ENCODE measurements around the gene TSN.
"Not testable (repeated sequence)": the region's sequence is repeated elsewhere in the genome, so short reads cannot be mapped to it uniquely, and the experiment has no call there.

TSN gene

DNA sequence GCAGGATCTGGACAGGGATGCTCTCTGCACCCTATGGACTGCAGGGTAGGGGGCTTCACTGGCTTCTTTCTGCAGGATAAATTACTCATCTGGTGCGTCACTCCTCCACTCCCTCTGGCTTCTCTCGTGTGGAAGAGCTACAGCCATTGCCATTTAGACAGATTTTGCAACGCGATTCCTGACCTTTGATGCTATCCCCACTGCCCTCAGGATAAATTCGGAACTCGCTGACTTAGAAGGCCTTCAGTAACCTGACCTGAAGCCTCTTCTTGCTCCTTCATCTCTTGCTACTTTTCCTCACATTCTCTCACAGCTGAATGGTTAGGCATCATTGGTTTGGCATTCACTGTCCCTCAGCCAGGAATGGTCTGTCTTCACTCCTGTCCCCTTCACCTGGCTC lies 24.1 kb upstream of the TSN start:
- DNase-seq (ENCODE audit: low spot score in 2 of 2) (no peak), ATAC-seq (ENCODE audit: low read depth) (no peak)
- H3K9me3 Mint-ChIP-seq = no peaks in the 10 kb centered on the region
- H3K27ac Mint-ChIP-seq = no peak overlapping the region
- peaks cover 16% of the 10 kb centered on the region for H3K4me1 Mint-ChIP-seq
- peaks cover 21% of the 10 kb centered on the region for H3K36me3 Mint-ChIP-seq
- H3K4me3 Mint-ChIP-seq = no peak overlapping the region
- H3K27me3 Mint-ChIP-seq = no peaks in the 10 kb centered on the region

DNA sequence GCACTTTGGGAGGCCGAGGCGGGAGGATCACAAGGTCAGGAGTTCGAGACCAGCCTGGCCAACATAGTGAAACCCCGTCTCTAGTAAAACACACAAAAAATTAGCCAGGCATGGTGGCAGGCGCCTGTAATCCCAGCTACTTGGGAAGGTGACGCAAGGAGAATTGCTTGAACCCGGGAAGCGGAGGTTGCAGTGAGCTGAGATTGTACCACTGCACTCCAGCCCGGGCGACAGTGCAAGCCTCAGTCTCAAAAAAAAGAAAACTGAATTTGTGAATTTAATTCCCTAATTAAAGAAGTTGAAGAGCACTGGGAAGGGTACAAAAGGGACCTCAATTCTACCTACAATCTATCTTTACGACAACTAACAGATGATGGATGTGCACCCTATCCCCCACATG lies 20.9 kb upstream of the TSN start:
- not testable (repeated sequence) for H3K4me3 Mint-ChIP-seq; ATAC-seq (ENCODE audit: low read depth); H3K27ac Mint-ChIP-seq; H3K27me3 Mint-ChIP-seq; H3K9me3 Mint-ChIP-seq; DNase-seq (ENCODE audit: low spot score in 2 of 2)
- H3K4me1 Mint-ChIP-seq = peaks cover 19% of the 10 kb centered on the region
- H3K36me3 Mint-ChIP-seq = peaks cover 12% of the 10 kb centered on the region

DNA sequence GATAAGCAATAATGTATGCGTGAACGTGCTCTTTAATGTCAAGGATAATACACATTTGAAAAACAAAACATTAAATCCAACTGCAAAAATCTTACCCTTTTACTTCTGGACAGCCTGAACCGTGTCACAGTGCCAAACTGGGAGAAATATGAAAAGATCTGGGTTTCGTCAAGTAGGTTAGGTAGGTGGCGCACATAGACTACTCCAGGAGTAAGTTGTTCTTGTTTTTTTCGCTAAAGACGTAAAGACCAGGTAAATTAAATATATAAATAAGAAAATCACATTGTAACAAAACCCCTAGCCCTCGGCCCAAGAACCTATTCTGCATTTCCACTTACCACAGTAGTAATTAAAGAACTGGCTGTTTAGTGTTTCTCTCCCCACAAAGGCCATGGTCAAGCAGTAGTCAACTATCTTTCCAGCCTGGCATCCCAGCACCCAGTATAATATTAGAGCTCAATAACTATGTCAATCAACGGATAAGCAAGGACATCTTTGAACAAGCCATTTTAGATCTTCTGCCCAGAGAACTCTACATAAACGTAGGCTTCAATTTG lies 19.9 kb upstream of the TSN start:
- H3K4me1 Mint-ChIP-seq = peaks cover 19% of the 10 kb centered on the region

DNA sequence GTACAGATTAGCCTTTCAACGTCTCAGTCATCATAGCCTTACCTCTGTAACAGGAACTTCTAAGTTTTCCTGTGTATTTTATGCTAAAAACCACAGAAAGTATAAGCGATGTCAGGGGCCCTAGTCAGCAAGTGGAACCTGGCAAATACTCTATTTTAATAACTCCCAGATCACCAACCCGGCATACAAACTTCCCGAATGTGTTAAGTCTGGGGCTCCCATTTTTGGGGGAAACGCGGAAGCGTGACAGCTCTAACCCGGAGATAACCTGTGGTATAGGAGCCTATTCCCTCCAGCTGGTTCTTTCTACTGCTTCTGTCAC lies 19.4 kb upstream of the TSN start:
- H3K27me3 Mint-ChIP-seq = no peaks in the 10 kb centered on the region
- H3K9me3 Mint-ChIP-seq = no peaks in the 10 kb centered on the region
- peaks cover 19% of the 10 kb centered on the region for H3K4me1 Mint-ChIP-seq
- peaks cover 8% of the 10 kb centered on the region for H3K36me3 Mint-ChIP-seq
- peak overlapping the region; percentile 96 for H3K4me3 Mint-ChIP-seq
- no peak for ATAC-seq (ENCODE audit: low read depth)
- peak overlapping the region; percentile 96 for H3K27ac Mint-ChIP-seq
- DNase-seq (ENCODE audit: low spot score in 2 of 2) = no peak

More for the DNA sequence above, 19.9 kb upstream of the TSN start:
- Mint-ChIP-seq H3K4me3 (peak overlapping the region; percentile 96), H3K9me3 (no peaks in the 10 kb centered on the region), H3K27me3 (no peaks in the 10 kb centered on the region), H3K36me3 (peaks cover 12% of the 10 kb centered on the region), H3K27ac (peak overlapping the region; percentile 96)
- DNase-seq (ENCODE audit: low spot score in 2 of 2) (no peak), ATAC-seq (ENCODE audit: low read depth) (no peak)

DNA sequence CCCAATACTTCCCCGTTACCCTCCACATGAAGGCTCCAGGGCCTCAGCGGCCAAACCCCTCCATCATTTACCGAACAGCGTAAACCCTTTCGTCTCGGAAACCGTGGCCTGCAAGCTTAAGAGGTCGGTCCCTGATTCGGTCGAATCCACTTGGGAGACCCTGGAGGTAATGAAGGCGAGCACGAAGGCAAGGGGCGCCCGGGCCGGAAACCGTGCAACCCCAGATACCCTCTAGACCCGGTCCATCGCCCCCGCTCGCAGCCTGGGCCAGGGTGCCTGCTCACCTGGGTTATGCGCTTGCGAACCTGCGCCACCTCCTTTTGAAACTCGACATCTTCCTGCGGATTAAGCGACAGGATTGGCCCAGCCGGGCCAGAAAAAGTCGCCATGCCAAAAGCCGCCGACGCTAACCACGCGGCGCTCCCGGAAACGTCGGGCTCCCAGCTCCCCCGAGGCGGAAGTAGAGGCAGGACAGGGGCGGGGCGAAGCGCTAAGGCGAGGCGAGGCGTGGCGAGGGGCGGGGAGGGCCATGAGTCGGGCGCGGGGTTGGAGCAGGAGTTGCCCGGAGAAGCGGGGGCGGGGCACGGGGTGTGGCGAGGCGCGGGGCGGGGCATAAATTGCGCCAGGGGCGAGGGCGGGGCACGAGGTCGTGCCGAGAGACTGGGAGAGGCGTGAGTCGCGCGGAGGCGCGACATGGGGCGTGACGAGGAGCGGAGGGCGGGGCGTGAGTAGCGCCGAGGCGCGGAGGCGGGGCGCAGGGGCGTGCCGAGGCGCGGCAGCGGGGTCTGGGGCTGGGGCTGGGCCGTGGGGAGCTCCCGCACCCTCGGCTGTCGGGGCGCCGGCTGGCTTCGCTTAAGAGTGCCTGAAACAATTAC lies 18.8 kb upstream of the TSN start, which contains the start of gene NIFK:
TSS of gene NIFK (minus strand) at position 414 of the 875 bp plus-strand sequence. CDS start at position 389, 25 bp downstream.
- H3K27me3 Mint-ChIP-seq = no peaks in the 10 kb centered on the region
- H3K4me1 Mint-ChIP-seq = peaks cover 14% of the 10 kb centered on the region
- DNase-seq (ENCODE audit: low spot score in 2 of 2) (peak; percentile 98 to 99), ATAC-seq (ENCODE audit: low read depth) (peak; percentile 85)
- no peaks in the 10 kb centered on the region for H3K9me3 Mint-ChIP-seq
- peaks cover 3% of the 10 kb centered on the region for H3K36me3 Mint-ChIP-seq
- peak within 1 kb of the TSS; percentile 96 for H3K4me3 Mint-ChIP-seq
- peak within 1 kb of the TSS; percentile 96 for H3K27ac Mint-ChIP-seq

DNA sequence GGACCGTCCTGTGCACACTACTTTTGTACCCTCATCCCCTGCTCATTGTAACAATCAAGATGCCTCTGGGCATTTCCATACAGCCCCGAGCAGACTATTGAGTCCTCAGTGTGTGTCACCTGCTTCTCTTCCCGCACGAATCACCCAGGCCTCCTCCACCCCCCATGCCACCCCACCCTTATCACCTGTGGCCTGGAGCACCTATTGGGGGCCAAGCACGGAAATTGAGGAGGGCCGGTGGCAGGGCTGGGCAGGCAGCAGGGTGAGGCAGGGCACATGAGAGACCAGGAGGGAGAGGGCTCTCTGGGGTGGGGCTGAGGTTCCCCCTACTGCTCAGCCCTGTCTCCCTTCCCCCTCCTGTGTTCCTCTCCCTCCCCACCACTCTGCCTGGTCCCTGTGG lies 14.5 kb upstream of the TSN start:
- H3K4me3 Mint-ChIP-seq = no peak overlapping the region
- H3K27ac Mint-ChIP-seq = no peak overlapping the region
- no peaks in the 10 kb centered on the region for H3K27me3 Mint-ChIP-seq
- no peaks in the 10 kb centered on the region for H3K9me3 Mint-ChIP-seq
- ATAC-seq (ENCODE audit: low read depth) (no peak), DNase-seq (ENCODE audit: low spot score in 2 of 2) (no peak)
- no peaks in the 10 kb centered on the region for H3K36me3 Mint-ChIP-seq
- H3K4me1 Mint-ChIP-seq = peaks cover 7% of the 10 kb centered on the region

DNA sequence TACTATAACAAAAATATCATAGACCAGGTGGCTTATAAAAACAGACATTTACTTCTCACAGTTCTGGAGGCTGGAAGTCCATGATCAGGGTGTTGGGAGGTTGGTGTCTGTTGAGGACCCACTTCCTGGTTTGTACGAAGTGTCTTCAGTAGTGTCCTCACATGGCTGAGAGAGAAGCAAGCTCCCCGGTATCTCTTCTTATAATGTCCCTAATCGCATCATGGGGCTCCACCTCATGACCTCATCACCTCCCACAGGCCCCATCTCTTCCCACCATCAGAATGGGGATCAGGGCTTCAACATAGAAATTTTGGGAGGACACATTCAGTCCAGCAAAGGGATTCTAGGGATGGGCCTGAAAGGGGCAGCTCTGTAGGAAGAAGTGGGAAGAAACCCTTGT lies 14.0 kb upstream of the TSN start:
- no peak overlapping the region for H3K4me3 Mint-ChIP-seq
- DNase-seq (ENCODE audit: low spot score in 2 of 2) (no peak), ATAC-seq (ENCODE audit: low read depth) (no peak)
- no peaks in the 10 kb centered on the region for H3K36me3 Mint-ChIP-seq
- H3K27me3 Mint-ChIP-seq = no peaks in the 10 kb centered on the region
- peaks cover 2% of the 10 kb centered on the region for H3K4me1 Mint-ChIP-seq
- no peaks in the 10 kb centered on the region for H3K9me3 Mint-ChIP-seq
- H3K27ac Mint-ChIP-seq = no peak overlapping the region

DNA sequence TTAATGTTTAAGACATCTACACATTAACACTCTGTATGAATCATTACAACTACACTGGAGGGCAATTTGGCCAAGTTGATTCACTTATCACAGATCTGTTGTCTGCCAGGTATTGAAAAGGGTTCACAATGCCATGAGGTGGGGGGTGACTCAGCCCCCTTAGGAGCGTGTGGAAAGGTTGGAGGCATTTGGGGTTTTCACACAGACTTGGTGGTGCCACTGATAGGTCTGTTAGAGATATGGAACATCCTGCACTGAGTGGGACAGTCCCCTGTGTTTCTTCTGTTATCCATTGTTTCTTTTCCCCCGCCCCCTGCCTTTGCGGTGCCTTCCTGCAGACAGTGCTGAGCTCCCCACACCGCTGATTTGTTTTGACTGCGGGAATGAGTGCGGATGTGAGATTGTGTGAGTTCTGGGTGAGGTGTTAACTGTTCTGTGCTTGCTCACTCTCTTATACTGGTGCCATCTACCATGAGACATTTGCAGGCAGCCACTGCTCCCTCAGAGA lies 9.3 kb upstream of the TSN start:
- H3K4me3 Mint-ChIP-seq = no peak overlapping the region
- no peak overlapping the region for H3K27ac Mint-ChIP-seq
- peaks cover 2% of the 10 kb centered on the region for H3K4me1 Mint-ChIP-seq
- H3K9me3 Mint-ChIP-seq = no peaks in the 10 kb centered on the region
- ATAC-seq (ENCODE audit: low read depth) (no peak), DNase-seq (ENCODE audit: low spot score in 2 of 2) (no peak)
- no peaks in the 10 kb centered on the region for H3K36me3 Mint-ChIP-seq
- no peaks in the 10 kb centered on the region for H3K27me3 Mint-ChIP-seq

DNA sequence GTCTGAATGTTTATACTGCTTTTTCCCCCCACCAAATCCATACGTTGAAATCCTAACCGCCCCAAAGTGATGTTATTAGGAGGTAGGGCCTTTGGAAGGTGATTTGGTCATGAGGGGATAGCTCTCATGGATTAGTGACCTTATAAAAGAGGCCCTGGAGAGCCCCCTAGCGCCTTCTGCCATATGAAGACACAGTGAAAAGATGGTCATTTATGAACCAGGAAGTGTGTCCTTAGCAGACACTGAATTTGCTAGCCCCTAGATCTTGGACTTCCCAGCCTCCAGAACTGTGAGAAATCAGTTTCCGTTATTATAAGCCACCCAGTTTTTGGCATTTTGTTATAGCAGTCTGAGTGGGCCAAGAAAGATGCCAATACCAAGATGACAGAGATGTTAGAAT lies 7.2 kb upstream of the TSN start:
- no peaks in the 10 kb centered on the region for H3K9me3 Mint-ChIP-seq
- H3K27ac Mint-ChIP-seq = no peak overlapping the region
- no peak for DNase-seq (ENCODE audit: low spot score in 2 of 2)
- ATAC-seq (ENCODE audit: low read depth) = peak; percentile 32
- H3K4me3 Mint-ChIP-seq = no peak overlapping the region
- no peaks in the 10 kb centered on the region for H3K27me3 Mint-ChIP-seq
- no peaks in the 10 kb centered on the region for H3K36me3 Mint-ChIP-seq
- H3K4me1 Mint-ChIP-seq = peaks cover 2% of the 10 kb centered on the region

DNA sequence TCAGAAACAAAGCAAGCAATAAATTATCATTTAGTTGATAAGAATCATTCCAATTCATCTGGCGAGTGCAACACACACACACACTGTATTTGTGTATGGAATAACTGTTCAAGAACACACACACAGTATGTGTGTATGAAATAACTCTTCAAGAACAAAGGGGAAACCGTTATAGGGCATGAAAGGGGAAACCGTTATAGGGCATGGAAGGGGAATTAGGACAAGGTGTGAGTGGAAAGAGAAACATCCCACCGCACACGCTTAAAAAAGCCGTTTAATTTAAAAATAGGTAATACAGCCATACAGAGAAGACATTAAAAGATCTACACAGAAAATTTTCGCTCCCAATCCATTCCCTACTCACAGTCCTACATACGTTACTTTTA lies 607 bp upstream of the TSN start:
- peak overlapping the region; percentile 97 for H3K27ac Mint-ChIP-seq
- H3K9me3 Mint-ChIP-seq = no peaks in the 10 kb centered on the region
- ATAC-seq (ENCODE audit: low read depth) (no peak), DNase-seq (ENCODE audit: low spot score in 2 of 2) (no peak)
- peaks cover 4% of the 10 kb centered on the region for H3K36me3 Mint-ChIP-seq
- H3K4me3 Mint-ChIP-seq = peak overlapping the region; percentile 90
- H3K4me1 Mint-ChIP-seq = peaks cover 15% of the 10 kb centered on the region
- H3K27me3 Mint-ChIP-seq = no peaks in the 10 kb centered on the region

DNA sequence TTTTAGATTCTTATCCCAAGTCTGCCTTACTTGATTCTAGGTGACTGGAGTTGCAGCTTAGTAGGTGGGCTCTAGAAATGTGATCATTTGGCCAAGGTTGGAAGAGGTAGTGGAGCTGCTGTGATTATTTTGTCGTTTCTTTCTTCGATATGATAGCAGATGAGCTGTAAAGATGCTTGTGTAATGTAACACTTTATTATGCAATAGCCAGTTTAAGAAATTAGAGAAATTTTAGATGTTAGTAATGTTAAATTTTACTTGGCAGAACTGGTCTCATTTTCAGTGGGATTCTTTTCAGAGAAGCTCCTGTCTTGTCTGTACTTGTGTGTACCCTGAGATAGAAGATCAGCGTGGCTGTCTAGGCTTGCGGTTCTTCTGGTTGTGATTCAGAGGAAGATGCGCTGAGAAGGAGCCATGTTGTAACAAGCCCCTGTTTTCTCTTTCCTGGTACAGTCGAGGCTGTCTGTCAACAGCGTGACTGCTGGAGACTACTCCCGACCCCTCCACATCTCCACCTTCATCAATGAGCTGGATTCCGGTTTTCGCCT lies 9.3 kb downstream of the TSN start:
- Mint-ChIP-seq H3K27ac (no peak overlapping the region), H3K9me3 (no peaks in the 10 kb centered on the region), H3K4me1 (no peaks in the 10 kb centered on the region), H3K4me3 (no peak overlapping the region), H3K36me3 (peaks cover 36% of the 10 kb centered on the region), H3K27me3 (no peaks in the 10 kb centered on the region)
- ATAC-seq (ENCODE audit: low read depth) (no peak), DNase-seq (ENCODE audit: low spot score in 2 of 2) (no peak)

DNA sequence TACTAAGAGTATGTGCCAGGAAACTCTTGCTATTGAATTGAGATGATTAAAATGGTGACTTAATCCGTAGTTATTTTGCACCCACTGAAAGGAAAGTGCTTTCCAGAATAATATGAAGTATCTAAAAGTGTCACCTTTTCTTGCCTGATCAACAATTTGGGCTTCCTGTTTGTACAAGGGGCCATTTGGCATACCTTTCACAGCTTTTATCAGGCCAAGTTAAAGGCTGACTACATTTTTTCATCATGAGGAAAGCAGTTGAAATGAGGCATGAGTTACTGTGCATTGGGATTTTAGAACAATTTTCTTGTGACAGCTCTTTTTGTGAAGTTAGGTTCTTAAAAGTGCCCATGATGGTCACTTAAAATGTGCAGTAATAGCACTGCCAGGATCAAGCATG lies 11.2 kb downstream of the TSN start:
- H3K9me3 Mint-ChIP-seq = no peaks in the 10 kb centered on the region
- no peak for ATAC-seq (ENCODE audit: low read depth)
- DNase-seq (ENCODE audit: low spot score in 2 of 2) = no peak
- H3K4me1 Mint-ChIP-seq = no peaks in the 10 kb centered on the region
- H3K4me3 Mint-ChIP-seq = no peak overlapping the region
- H3K27ac Mint-ChIP-seq = no peak overlapping the region
- H3K36me3 Mint-ChIP-seq = peaks cover 36% of the 10 kb centered on the region
- H3K27me3 Mint-ChIP-seq = no peaks in the 10 kb centered on the region

DNA sequence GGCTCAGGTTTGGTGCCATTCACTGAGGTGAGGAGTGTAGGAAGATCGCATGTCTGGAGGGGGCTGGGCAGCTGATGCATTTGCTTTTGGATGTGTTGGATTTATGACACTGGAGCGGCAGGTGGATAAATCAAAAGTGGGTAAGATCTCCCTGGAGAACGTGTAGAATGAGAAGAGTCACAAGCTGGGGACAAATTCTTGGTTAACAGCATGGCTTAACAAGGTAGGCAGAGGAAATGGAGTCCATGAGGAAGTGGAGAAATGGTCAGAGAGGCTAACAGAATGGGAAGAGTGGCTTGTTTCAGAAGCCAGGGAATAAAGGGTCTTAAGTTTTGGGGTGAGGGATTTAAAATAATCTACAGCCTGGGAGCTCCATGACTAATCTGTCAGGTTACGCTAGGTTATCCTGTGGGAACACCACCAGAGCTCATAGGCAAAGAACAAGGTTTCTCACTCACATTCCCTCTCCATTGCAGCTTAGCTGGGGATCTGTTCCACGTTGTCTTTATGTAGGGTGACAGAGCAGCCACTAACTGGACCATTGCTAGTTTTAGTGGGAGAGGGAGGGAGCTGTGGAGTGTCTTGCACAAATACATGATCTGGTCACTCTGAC lies 12.8 kb downstream of the TSN start:
- Mint-ChIP-seq H3K4me3 (no peak overlapping the region), H3K9me3 (no peaks in the 10 kb centered on the region), H3K27me3 (no peaks in the 10 kb centered on the region), H3K27ac (no peak overlapping the region), H3K4me1 (no peaks in the 10 kb centered on the region), H3K36me3 (peaks cover 33% of the 10 kb centered on the region)
- DNase-seq (ENCODE audit: low spot score in 2 of 2) = no peak
- no peak for ATAC-seq (ENCODE audit: low read depth)
